NOMO-1 treated with dmso at 0.1 percent for 144 hours (cell line): Measurements from ENCODE around the gene CNOT6L.
"Not testable (repeated sequence)": the region's sequence is repeated elsewhere in the genome, so short reads cannot be mapped to it uniquely, and the experiment has no call there.

ENCODE experiments used
- DNase-seq: peaks from one replicate; lab custom pipeline; 2025; ENCODE audit not compliant: unreplicated experiment; lab: John Stamatoyannopoulos, UW

CNOT6L gene

GRCh38 chr4:77783895-77784294 lies 35.3 kb downstream of the CNOT6L start:
- no peak for DNase-seq

- no peak for DNase-seq
Observed at GRCh38 chr4:77782102-77782835, 36.9 kb downstream of the CNOT6L start.

GRCh38 chr4:77780762-77781161 lies 38.4 kb downstream of the CNOT6L start:
- DNase-seq: not testable (repeated sequence)

GRCh38 chr4:77777135-77777807 lies 41.9 kb downstream of the CNOT6L start:
- no peak for DNase-seq

GRCh38 chr4:77776182-77777134 lies 42.7 kb downstream of the CNOT6L start:
- DNase-seq: no peak

- DNase-seq: no peak
Observed at GRCh38 chr4:77773101-77773500, 46.1 kb downstream of the CNOT6L start.

GRCh38 chr4:77771566-77771965 lies 47.6 kb downstream of the CNOT6L start:
- no peak for DNase-seq

GRCh38 chr4:77765720-77766119 lies 53.4 kb downstream of the CNOT6L start:
- no peak for DNase-seq

- DNase-seq: no peak
Observed at GRCh38 chr4:77762531-77762930, 56.6 kb downstream of the CNOT6L start.

GRCh38 chr4:77761595-77761994 lies 57.6 kb downstream of the CNOT6L start:
- DNase-seq: no peak

- DNase-seq: no peak
Observed at GRCh38 chr4:77758804-77759203, 60.4 kb downstream of the CNOT6L start.

GRCh38 chr4:77751764-77752163 lies 67.4 kb downstream of the CNOT6L start:
- DNase-seq: no peak

GRCh38 chr4:77745792-77746191 lies 73.4 kb downstream of the CNOT6L start:
- no peak for DNase-seq

- no peak for DNase-seq
Observed at GRCh38 chr4:77742054-77742453, 77.1 kb downstream of the CNOT6L start.

- DNase-seq: no peak
Observed at GRCh38 chr4:77740480-77740879, 78.7 kb downstream of the CNOT6L start.

GRCh38 chr4:77734928-77735327 lies 84.2 kb downstream of the CNOT6L start:
- DNase-seq: peak; percentile 87

GRCh38 chr4:77731656-77732055 lies 87.5 kb downstream of the CNOT6L start:
- DNase-seq: peak; percentile 42

GRCh38 chr4:77728420-77728819 lies 90.7 kb downstream of the CNOT6L start:
- DNase-seq: no peak

- DNase-seq: no peak
Observed at GRCh38 chr4:77721073-77721472, 98.1 kb downstream of the CNOT6L start.

GRCh38 chr4:77718500-77718899 lies 100.7 kb downstream of the CNOT6L start:
- DNase-seq: not testable (repeated sequence)
